Caki2 (cell line): ENCODE data around the gene SORL1. TPM values are rescaled to one million over a fixed set of nuclear protein-coding genes. Genes with fewer than 3 reads are reported as not detected.
A peak's percentile ranks its signal among the peaks of the same experiment; 100 is the strongest.

ENCODE experiments used
- DNase-seq: peaks from one replicate; pipeline ENCODE4 v3.0.0-alpha.2; 2015; ENCODE audit warnings: low read depth
- in situ Hi-C: cut with HindIII; loops from 2 replicates; pipeline ENCODE4 v1.10.0; 2016; ENCODE audit warnings: low sequenced_read_pairs, low pct_unique_long_range_greater_than_20kb, mixed read lengths
- total RNA-seq: library from RNA; depleted of rRNA; stranded (reverse); fragments of >200 nt; shearing (Covaris generic); gene quantifications from 2 replicates; pipeline ENCODE4 v1.2.3, GENCODE V29; 2014; ENCODE audit warnings: low replicate concordance

The SORL1 gene
- total RNA-seq, 1 experiment from 2014 or later, result 15.1 TPM

- in situ Hi-C loops, result no loop called here
- DNase-seq, result no peak
Measured at GRCh38 chr11:121539000-121539399, 86.9 kb downstream of the SORL1 start.

DNA sequence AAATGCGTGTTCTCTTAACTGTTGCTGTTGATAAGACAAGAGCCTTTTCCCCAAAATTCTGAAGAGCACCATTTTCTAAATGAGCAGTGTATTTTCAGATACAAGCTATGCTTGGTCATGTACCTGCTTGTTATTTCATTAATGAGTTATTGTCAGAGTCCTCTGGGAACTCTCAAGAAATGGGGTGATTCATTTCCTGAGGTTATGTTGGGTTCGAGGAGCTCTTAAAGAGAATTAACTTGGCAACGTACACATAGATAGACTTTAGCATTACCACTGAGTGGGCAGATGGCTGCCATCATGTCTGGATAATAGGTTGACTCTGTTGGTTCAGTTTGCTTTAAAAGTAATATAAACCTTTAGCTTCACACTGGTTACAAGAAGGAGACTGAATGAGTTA is 88.5 kb downstream of the SORL1 start:
- no peak for DNase-seq
- in situ Hi-C loops, result no loop called here

GRCh38 chr11:121543836-121544380 is 91.8 kb downstream of the SORL1 start:
- DNase-seq, result no peak
- in situ Hi-C loops, result no loop called here

DNA sequence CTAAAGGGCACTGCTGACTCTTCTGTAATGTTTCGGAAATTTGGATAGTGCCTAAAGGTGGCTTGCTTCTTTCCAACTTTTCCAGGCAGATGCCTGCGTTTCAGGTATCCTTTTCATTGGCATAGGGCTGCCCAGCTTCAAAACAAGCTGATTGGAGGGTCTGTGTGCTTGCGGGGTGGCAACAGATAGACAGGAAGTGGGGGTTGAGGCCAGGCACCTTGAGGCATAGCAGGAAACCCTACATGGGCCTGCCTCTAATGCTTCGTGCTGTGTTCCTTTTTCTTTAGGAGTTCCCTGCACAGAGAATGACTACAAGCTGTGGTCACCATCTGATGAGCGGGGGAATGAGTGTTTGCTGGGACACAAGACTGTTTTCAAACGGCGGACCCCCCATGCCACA is 92.8 kb downstream of the SORL1 start:
- DNase-seq, result no peak
- in situ Hi-C loops, result no loop called here

GRCh38 chr11:121547574-121547973 is 95.5 kb downstream of the SORL1 start:
- no peak for DNase-seq
- in situ Hi-C loops, result no loop called here

DNA sequence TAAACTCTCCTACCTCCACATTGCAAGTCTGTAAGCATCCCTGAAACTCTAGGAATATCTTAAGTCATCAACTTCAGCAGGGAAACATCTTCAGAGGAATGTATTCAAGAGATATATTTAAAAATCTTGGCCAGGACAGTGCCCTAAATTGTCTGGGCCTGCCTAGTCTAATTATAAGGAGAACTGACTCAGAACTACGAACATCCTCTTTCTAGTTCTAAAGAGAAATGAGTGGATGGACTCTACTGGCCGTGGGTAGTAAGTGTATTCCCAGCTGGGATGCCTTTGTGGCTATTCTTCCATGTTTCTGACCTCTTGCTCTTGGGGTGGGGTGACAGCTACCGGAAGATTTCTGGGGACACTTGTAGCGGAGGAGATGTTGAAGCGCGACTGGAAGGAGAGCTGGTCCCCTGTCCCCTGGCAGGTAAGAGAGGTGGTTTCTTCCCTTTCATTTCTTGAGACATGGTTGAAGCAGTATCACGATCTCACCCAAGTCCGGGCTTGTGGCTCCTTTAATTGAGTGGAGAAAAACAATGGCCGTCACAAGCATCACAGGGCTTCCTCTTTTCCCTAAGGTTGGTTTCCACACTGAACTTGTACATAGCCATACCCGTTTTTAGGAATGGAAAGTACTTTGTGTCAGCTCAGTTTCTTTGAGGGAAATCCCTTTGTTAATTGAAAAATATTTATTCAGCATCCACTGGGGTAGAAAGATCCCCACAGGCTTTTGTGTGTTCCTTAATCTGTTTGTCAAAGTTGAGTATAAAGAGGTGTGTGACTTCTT is 98.3 kb downstream of the SORL1 start:
- no peak for DNase-seq
- in situ Hi-C loops, result no loop called here

DNA sequence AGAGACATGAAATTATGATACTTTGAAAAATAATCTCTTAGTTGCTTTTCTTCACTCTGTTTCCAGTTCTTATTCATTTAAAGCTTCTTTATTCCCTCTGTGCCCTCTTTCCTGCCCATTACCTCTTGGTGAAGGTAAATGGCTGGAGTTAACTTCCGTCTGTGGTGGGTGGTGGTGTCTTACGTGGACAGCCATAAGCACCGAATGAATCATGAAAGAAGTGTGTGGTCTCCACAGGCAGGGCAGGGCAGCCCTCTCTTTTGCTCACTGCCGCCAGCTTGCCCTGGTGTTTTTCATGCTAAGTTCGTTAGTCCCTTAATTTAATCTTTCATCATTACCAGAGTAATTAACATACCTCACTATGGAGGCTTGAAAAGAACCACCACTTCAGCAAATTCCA is 99.3 kb downstream of the SORL1 start:
- in situ Hi-C loops, result no loop called here
- DNase-seq, result no peak

GRCh38 chr11:121552154-121552553 is 100.0 kb downstream of the SORL1 start:
- in situ Hi-C loops, result no loop called here
- DNase-seq, result no peak

DNA sequence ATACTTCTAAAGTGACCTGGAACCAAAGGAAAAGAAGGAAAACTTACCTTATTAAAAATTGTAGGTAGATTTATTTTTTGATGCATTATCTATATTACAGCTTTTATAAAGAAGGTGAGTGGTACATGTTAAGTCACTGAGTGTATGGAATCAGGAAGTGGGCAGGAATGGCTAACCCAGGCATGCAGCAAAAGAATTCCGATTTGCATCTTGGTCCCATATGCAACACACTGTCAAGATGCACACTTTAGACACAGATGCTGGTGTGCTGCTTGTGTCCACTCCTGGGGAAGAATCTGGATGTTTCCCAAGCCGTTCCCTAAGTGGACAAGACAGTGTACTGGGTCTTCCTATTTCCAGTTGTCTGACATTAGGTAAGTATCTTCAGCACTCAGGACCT is 100.5 kb downstream of the SORL1 start:
- in situ Hi-C loops, result no loop called here
- no peak for DNase-seq

- in situ Hi-C loops, result no loop called here
- DNase-seq, result no peak
Measured at GRCh38 chr11:121553389-121553788, 101.3 kb downstream of the SORL1 start.

GRCh38 chr11:121553806-121554205 is 101.7 kb downstream of the SORL1 start:
- in situ Hi-C loops, result no loop called here
- DNase-seq, result peak; percentile 58

GRCh38 chr11:121554552-121554951 is 102.4 kb downstream of the SORL1 start:
- in situ Hi-C loops, result no loop called here
- no peak for DNase-seq

DNA sequence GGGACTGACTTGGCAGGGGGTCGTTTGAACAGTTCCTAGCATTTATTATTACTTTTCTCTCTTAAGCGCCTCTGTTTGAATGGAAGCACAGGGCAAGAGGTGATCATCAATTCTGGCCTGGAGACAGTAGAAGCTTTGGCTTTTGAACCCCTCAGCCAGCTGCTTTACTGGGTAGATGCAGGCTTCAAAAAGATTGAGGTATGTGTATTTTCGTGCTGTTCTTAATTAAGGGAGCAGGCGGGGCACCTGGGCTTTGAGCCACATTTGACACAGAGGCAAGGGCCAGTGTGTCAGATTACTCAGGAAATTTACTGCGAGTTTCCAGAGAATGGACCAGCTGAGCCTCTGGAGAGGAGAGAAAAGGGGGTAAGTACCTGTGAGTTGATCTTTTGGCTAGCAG is 103.0 kb downstream of the SORL1 start:
- no peak for DNase-seq
- in situ Hi-C loops, result no loop called here

GRCh38 chr11:121556937-121557336 is 104.8 kb downstream of the SORL1 start:
- DNase-seq, result no peak
- in situ Hi-C loops, result no loop called here

GRCh38 chr11:121557348-121557747 is 105.2 kb downstream of the SORL1 start:
- in situ Hi-C loops, result no loop called here
- peak; percentile 1 for DNase-seq

DNA sequence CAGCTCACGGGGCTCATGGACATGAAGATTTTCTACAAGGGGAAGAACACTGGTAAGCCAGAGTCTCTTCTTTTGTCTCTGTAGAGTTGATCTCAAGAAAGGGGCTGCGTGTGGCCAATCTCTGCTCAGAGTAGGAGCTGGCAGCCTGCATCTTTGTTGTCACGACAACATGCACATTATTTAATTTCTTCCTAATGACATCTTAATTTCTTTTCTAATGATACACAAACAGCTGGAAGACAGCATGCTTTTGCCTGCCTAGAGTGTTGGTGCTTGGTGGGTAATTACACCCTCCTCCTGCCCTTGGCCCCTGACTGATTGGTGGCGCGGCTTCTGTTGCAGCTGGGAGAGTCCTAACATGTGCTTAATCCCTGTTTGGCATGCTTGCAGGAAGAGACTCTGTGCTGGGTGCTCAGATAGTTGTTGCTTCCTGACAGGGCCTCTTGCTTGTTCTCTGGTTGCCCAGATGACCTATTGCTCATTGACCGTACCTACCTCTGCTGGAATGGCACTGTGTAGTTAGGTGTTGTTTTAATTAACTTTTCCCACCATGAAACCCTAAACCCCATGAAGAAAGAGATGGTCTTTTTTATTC is 107.6 kb downstream of the SORL1 start:
- no peak for DNase-seq
- in situ Hi-C loops, result no loop called here

DNA sequence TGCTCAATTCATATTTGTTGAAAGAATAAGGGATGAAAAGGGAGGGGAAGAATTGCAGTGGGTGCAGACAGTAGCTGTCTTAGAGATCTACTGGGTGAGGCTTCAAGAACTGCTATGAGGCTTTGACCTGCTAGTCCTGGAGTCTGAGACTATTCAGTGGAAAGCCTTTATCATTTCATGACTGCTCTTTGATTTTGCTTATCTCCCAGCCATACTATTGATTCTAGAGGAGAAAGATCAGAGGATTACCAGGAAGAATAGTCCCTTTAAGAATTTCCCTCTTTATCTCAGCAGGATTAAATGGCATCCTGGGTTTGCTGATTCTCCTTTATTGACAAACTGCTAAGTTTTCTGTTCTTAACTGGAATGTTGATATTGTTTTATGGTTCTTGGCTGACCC is 108.1 kb downstream of the SORL1 start:
- in situ Hi-C loops, result no loop called here
- no peak for DNase-seq

- DNase-seq, result no peak
- in situ Hi-C loops, result no loop called here
Measured at GRCh38 chr11:121561240-121561639, 109.1 kb downstream of the SORL1 start.

DNA sequence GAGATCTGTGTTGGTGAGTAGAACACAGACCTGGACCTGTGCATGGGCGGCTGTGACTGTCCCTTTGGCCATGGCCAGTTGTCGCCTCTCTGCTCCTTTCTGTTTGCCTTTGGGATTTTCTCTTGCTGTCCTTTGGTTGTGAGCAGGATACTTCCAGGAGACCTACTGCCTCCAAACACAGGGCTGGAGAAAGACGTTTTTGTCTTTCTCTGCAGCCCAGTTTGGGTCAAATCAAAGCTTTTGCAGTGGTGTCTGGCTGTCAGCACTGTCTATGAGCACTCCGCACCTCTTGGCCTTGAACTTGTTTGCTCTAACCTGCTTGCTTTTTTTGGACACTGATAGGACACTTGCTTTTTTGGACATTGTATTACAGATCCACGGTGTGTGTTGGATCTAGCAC is 109.6 kb downstream of the SORL1 start:
- no peak for DNase-seq
- in situ Hi-C loops, result no loop called here

GRCh38 chr11:121563003-121563402 is 110.9 kb downstream of the SORL1 start:
- in situ Hi-C loops, result no loop called here
- no peak for DNase-seq
